ENCODE measurements around the gene IFNA2. TPM values are rescaled to one million over a fixed set of nuclear protein-coding genes. Genes with fewer than 3 reads are reported as not detected.

The IFNA2 gene
- total RNA-seq, 1 experiment from 2014 or later, result not detected

DNA sequence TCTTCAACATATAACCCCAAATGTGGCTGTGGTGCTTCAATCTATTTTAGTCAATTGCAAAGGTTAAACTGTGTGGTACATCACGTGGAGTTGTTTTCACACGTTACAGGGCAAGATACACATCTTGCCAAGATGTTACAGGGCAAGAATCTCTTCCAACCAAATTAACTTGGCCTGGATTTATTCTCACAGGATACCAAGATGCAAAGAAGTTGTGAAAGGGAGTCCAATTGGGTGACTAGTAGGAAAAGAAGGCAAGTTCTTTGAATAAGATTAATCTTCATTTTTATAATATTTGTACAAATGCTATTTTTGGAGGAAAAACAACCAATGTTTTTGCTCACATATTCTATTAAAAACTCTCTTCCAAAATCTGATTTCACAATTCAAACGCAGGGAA, 18.9 kb upstream of the IFNA2 start:
- no peaks in the 10 kb centered on the region for H3K79me2 ChIP-seq (ENCODE audit: low read depth)
- H3F3A ChIP-seq (ENCODE audit: insufficient read depth, low read depth), result no peaks in the 10 kb centered on the region
- H2AFZ ChIP-seq, result no peak overlapping the region
- CTCF ChIA-PET, result no interaction called here
- H3K9me3 ChIP-seq (ENCODE audit: insufficient read depth, low read depth), result no peaks in the 10 kb centered on the region
- no peak for DNase-seq
- no peaks in the 10 kb centered on the region for H3K27me3 ChIP-seq (ENCODE audit: insufficient read depth, low read depth)
- no peak for TF ChIP-seq EZH2 (IDR thresholded peaks at IDR 0.05; ENCODE audit: low read depth)
- TF ChIP-seq, protein P1, sequence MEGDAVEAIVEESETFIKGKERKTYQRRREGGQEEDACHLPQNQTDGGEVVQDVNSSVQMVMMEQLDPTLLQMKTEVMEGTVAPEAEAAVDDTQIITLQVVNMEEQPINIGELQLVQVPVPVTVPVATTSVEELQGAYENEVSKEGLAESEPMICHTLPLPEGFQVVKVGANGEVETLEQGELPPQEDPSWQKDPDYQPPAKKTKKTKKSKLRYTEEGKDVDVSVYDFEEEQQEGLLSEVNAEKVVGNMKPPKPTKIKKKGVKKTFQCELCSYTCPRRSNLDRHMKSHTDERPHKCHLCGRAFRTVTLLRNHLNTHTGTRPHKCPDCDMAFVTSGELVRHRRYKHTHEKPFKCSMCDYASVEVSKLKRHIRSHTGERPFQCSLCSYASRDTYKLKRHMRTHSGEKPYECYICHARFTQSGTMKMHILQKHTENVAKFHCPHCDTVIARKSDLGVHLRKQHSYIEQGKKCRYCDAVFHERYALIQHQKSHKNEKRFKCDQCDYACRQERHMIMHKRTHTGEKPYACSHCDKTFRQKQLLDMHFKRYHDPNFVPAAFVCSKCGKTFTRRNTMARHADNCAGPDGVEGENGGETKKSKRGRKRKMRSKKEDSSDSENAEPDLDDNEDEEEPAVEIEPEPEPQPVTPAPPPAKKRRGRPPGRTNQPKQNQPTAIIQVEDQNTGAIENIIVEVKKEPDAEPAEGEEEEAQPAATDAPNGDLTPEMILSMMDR (conservative IDR thresholded peaks at IDR 0.05), result no peak
- intact Hi-C loops (cut with micrococcal nuclease; ENCODE audit: unreplicated experiment), result no loop called here
- no peak overlapping the region for H3K27ac ChIP-seq
- no TSS peak for BruUV-seq (replicated peaks)
- POLR2A ChIA-PET (ENCODE audit: unreplicated experiment), result no interaction called here
- no peaks in the 10 kb centered on the region for H4K20me1 ChIP-seq (ENCODE audit: insufficient read depth)
- H3K9me2 ChIP-seq (ENCODE audit: insufficient read depth), result no peaks in the 10 kb centered on the region
- no peaks in the 10 kb centered on the region for H3K4me1 ChIP-seq (replicated peaks; ENCODE audit: insufficient read depth)
- H3K36me3 ChIP-seq (ENCODE audit: low read depth), result no peaks in the 10 kb centered on the region
- H3K4me3 ChIP-seq, result no peak overlapping the region
- H3K4me2 ChIP-seq, result no peak overlapping the region

DNA sequence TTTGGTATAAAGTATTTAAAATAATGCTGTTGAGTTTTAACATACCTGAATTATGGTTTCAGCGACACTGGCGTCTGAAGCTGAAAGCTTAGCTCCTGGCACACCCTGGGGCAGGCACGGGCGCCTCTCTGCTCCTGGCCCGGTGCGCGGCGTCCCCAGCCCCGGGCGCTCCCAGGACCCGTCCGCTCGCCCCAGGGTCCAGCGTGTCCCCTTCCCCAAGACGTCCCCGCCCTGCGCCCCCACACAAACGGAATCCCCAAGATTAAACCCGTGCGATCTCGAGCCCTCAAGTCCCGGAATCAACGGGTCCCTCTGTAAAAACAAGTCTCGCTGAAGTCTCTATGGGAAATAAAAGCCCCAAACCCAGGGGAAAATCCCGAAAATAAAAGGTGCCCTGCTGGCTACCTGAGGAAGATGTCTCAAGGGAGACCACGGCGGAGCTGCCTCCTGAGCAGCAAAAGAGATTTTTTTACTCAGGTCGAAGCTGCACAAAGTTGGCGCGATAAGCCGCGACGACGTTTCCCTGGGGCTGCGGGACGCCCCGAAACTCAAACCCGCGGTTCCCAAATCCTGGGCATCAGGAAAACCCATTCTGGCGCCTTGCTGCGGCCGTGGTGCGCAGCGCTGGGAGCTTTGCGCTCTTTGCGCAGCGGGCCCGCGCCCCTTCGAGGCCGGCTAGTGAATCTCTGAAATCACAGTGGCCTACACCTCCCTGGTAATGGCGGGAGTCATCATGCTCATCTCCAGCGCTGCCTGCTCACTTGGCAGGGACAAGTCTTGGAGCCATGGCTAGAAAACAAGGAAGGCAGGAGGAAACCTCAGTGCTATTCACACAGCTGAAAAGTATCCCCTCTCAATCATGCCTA, 17.4 kb upstream of the IFNA2 start:
- no peak overlapping the region for H3K4me2 ChIP-seq
- TF ChIP-seq, protein P1 (conservative IDR thresholded peaks at IDR 0.05), result no peak
- no peak for TF ChIP-seq EZH2 (IDR thresholded peaks at IDR 0.05; ENCODE audit: low read depth)
- no peaks in the 10 kb centered on the region for H3K36me3 ChIP-seq (ENCODE audit: low read depth)
- intact Hi-C loops (cut with micrococcal nuclease; ENCODE audit: unreplicated experiment), result no loop called here
- no peaks in the 10 kb centered on the region for H3K9me2 ChIP-seq (ENCODE audit: insufficient read depth)
- DNase-seq, result no peak
- H3F3A ChIP-seq (ENCODE audit: insufficient read depth, low read depth), result no peaks in the 10 kb centered on the region
- H3K27ac ChIP-seq, result no peak overlapping the region
- H3K79me2 ChIP-seq (ENCODE audit: low read depth), result no peaks in the 10 kb centered on the region
- CTCF ChIA-PET, result no interaction called here
- no peaks in the 10 kb centered on the region for H4K20me1 ChIP-seq (ENCODE audit: insufficient read depth)
- H2AFZ ChIP-seq, result no peak overlapping the region
- POLR2A ChIA-PET (ENCODE audit: unreplicated experiment), result no interaction called here
- H3K4me1 ChIP-seq (replicated peaks; ENCODE audit: insufficient read depth), result no peaks in the 10 kb centered on the region
- H3K9me3 ChIP-seq (ENCODE audit: insufficient read depth, low read depth), result no peaks in the 10 kb centered on the region
- no TSS peak for BruUV-seq (replicated peaks)
- H3K4me3 ChIP-seq, result no peak overlapping the region
- no peaks in the 10 kb centered on the region for H3K27me3 ChIP-seq (ENCODE audit: insufficient read depth, low read depth)

DNA sequence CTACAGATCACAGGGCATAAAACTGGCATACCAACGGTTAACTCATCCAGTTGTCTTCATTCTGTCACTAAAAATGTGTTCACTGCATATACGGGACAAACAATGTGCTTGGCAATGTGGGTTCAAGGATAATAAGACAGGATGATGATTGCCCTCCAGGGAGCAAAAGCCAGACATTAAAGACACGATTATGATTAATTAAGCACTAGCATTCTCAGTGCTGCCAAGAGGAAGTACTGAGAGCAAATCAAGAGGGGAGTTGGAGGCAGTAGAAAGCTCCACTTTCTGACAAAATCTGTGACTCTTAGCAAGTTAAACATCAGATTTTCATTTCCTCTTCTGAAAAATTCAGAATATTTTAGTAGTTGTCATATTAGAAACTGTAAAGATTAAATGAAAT, 14.8 kb upstream of the IFNA2 start:
- Histone ChIP-seq H3K27ac (no peak overlapping the region), H3K9me3 (ENCODE audit: insufficient read depth, low read depth) (no peaks in the 10 kb centered on the region), H3F3A (ENCODE audit: insufficient read depth, low read depth) (no peaks in the 10 kb centered on the region), H3K4me1 (replicated peaks; ENCODE audit: insufficient read depth) (no peaks in the 10 kb centered on the region), H3K27me3 (ENCODE audit: insufficient read depth, low read depth) (no peaks in the 10 kb centered on the region), H2AFZ (no peak overlapping the region), H3K4me2 (no peak overlapping the region), H3K4me3 (no peak overlapping the region), H3K36me3 (ENCODE audit: low read depth) (no peaks in the 10 kb centered on the region), H4K20me1 (ENCODE audit: insufficient read depth) (no peaks in the 10 kb centered on the region), H3K9me2 (ENCODE audit: insufficient read depth) (no peaks in the 10 kb centered on the region), H3K79me2 (ENCODE audit: low read depth) (no peaks in the 10 kb centered on the region)
- DNase-seq, result no peak
- ChIA-PET CTCF (no interaction called here), POLR2A (ENCODE audit: unreplicated experiment) (no interaction called here)
- no TSS peak for BruUV-seq (replicated peaks)
- TF ChIP-seq, protein P1 (conservative IDR thresholded peaks at IDR 0.05), result no peak
- no peak for TF ChIP-seq EZH2 (IDR thresholded peaks at IDR 0.05; ENCODE audit: low read depth)
- intact Hi-C loops (cut with micrococcal nuclease; ENCODE audit: unreplicated experiment), result no loop called here
